ENCODE results near the gene COX20.

Gene COX20

GRCh38 chr1:244876228-244876910, 40.9 kb downstream of the COX20 start:
- TF ChIP-seq CTCF (IDR thresholded peaks at IDR 0.05; ENCODE audit: borderline replicate concordance, insufficient read depth, low read depth, low read length) = no peak

GRCh38 chr1:244878681-244879080, 43.2 kb downstream of the COX20 start:
- H3K4me3 ChIP-seq (ENCODE audit: low read depth, low read length) = no peak overlapping the region
- TF ChIP-seq CTCF (IDR thresholded peaks at IDR 0.05; ENCODE audit: borderline replicate concordance, insufficient read depth, low read depth, low read length) = no peak

More at GRCh38 chr1:244876228-244876910, 40.9 kb downstream of the COX20 start:
- no peak overlapping the region for H3K4me3 ChIP-seq (ENCODE audit: low read depth, low read length)

- no peak overlapping the region for H3K4me3 ChIP-seq (ENCODE audit: low read depth, low read length)
Observed at GRCh38 chr1:244881552-244882280, 46.3 kb downstream of the COX20 start.

GRCh38 chr1:244887281-244887680, 51.8 kb downstream of the COX20 start:
- TF ChIP-seq CTCF (IDR thresholded peaks at IDR 0.05; ENCODE audit: borderline replicate concordance, insufficient read depth, low read depth, low read length) = no peak
- no peak overlapping the region for H3K4me3 ChIP-seq (ENCODE audit: low read depth, low read length)

More at GRCh38 chr1:244881552-244882280, 46.3 kb downstream of the COX20 start:
- no peak for TF ChIP-seq CTCF (IDR thresholded peaks at IDR 0.05; ENCODE audit: borderline replicate concordance, insufficient read depth, low read depth, low read length)

GRCh38 chr1:244893836-244894235, 58.4 kb downstream of the COX20 start:
- no peak for TF ChIP-seq CTCF (IDR thresholded peaks at IDR 0.05; ENCODE audit: borderline replicate concordance, insufficient read depth, low read depth, low read length)

More at GRCh38 chr1:244893836-244894235, 58.4 kb downstream of the COX20 start:
- no peak overlapping the region for H3K4me3 ChIP-seq (ENCODE audit: low read depth, low read length)
